ENCODE results near the gene PDLIM3.

The PDLIM3 gene

GRCh38 chr4:185480016-185480732, 55.1 kb downstream of the PDLIM3 start:
- Histone ChIP-seq H3K36me3 (replicated peaks; ENCODE audit: insufficient read depth, low read length) (no peaks in the 10 kb centered on the region), H3K79me2 (ENCODE audit: low read length) (peaks cover 4% of the 10 kb centered on the region; the same call in 1 of the 2 replicates), H3K27me3 (replicated peaks; ENCODE audit: insufficient read depth, low read length) (no peaks in the 10 kb centered on the region), H3K9me3 (replicated peaks; ENCODE audit: insufficient read depth, low read length) (no peaks in the 10 kb centered on the region), H3K27ac (ENCODE audit: low read length) (peak overlapping the region; percentile 85), H3K9me2 (replicated peaks; ENCODE audit: insufficient read depth, low read length) (no peaks in the 10 kb centered on the region), H3F3A (ENCODE audit: insufficient read depth, low read length) (peaks cover 36% of the 10 kb centered on the region), H3K4me1 (ENCODE audit: low read length) (peaks cover 37% of the 10 kb centered on the region), H3K4me3 (ENCODE audit: low read length) (peak overlapping the region; percentile 51), H4K20me1 (ENCODE audit: insufficient read depth, low read length) (no peaks in the 10 kb centered on the region), H3K4me2 (ENCODE audit: low read depth, low read length) (peak overlapping the region; percentile 73), H3K9ac (ENCODE audit: low read length) (peak overlapping the region; percentile 79), H2AFZ (ENCODE audit: low read length) (peak overlapping the region; percentile 40)
- peak; percentile 25 for DNase-seq
- TF ChIP-seq EZH2phosphoT487 (IDR thresholded peaks at IDR 0.05; ENCODE audit: low read length) (no peak), EZH2 (optimal IDR thresholded peaks at IDR 0.05; ENCODE audit: low read depth, low read length) (no peak), CTCF (IDR thresholded peaks at IDR 0.05; ENCODE audit: low read length) (no peak)

GRCh38 chr4:185479507-185479971, 55.8 kb downstream of the PDLIM3 start:
- Histone ChIP-seq H3K4me3 (ENCODE audit: low read length) (peak overlapping the region; percentile 51), H3K4me2 (ENCODE audit: low read depth, low read length) (peak overlapping the region; percentile 73), H2AFZ (ENCODE audit: low read length) (peak overlapping the region; percentile 2; the same call in 1 of the 2 replicates), H3K79me2 (ENCODE audit: low read length) (peaks cover 4% of the 10 kb centered on the region; the same call in 1 of the 2 replicates), H3K36me3 (replicated peaks; ENCODE audit: insufficient read depth, low read length) (no peaks in the 10 kb centered on the region), H3F3A (ENCODE audit: insufficient read depth, low read length) (peaks cover 36% of the 10 kb centered on the region), H3K4me1 (ENCODE audit: low read length) (peaks cover 37% of the 10 kb centered on the region), H3K9me3 (replicated peaks; ENCODE audit: insufficient read depth, low read length) (no peaks in the 10 kb centered on the region), H3K27ac (ENCODE audit: low read length) (peak overlapping the region; percentile 85), H3K9ac (ENCODE audit: low read length) (peak overlapping the region; percentile 79), H3K9me2 (replicated peaks; ENCODE audit: insufficient read depth, low read length) (no peaks in the 10 kb centered on the region), H4K20me1 (ENCODE audit: insufficient read depth, low read length) (no peaks in the 10 kb centered on the region), H3K27me3 (replicated peaks; ENCODE audit: insufficient read depth, low read length) (no peaks in the 10 kb centered on the region)
- TF ChIP-seq EZH2phosphoT487 (IDR thresholded peaks at IDR 0.05; ENCODE audit: low read length) (no peak), EZH2 (optimal IDR thresholded peaks at IDR 0.05; ENCODE audit: low read depth, low read length) (no peak), CTCF (IDR thresholded peaks at IDR 0.05; ENCODE audit: low read length) (no peak)
- DNase-seq = peak; percentile 94

- Histone ChIP-seq H3K9ac (ENCODE audit: low read length) (no peak overlapping the region), H3K4me3 (ENCODE audit: low read length) (no peak overlapping the region), H3K27me3 (replicated peaks; ENCODE audit: insufficient read depth, low read length) (no peaks in the 10 kb centered on the region), H2AFZ (ENCODE audit: low read length) (no peak overlapping the region), H4K20me1 (ENCODE audit: insufficient read depth, low read length) (no peaks in the 10 kb centered on the region), H3K36me3 (replicated peaks; ENCODE audit: insufficient read depth, low read length) (no peaks in the 10 kb centered on the region), H3K79me2 (ENCODE audit: low read length) (peaks cover 20% of the 10 kb centered on the region), H3K27ac (ENCODE audit: low read length) (no peak overlapping the region), H3K4me2 (ENCODE audit: low read depth, low read length) (no peak overlapping the region), H3K4me1 (ENCODE audit: low read length) (peaks cover 16% of the 10 kb centered on the region), H3F3A (ENCODE audit: insufficient read depth, low read length) (peaks cover 11% of the 10 kb centered on the region; the same call in 1 of the 2 replicates), H3K9me2 (replicated peaks; ENCODE audit: insufficient read depth, low read length) (no peaks in the 10 kb centered on the region), H3K9me3 (replicated peaks; ENCODE audit: insufficient read depth, low read length) (no peaks in the 10 kb centered on the region)
- TF ChIP-seq EZH2 (optimal IDR thresholded peaks at IDR 0.05; ENCODE audit: low read depth, low read length) (no peak), EZH2phosphoT487 (IDR thresholded peaks at IDR 0.05; ENCODE audit: low read length) (no peak), CTCF (IDR thresholded peaks at IDR 0.05; ENCODE audit: low read length) (no peak)
- DNase-seq = no peak
Measured at GRCh38 chr4:185473247-185473646, 62.1 kb downstream of the PDLIM3 start.

Data from MM.1S (cell line).